ENCODE data around the gene RIPK4. TPM values are rescaled to one million over a fixed set of nuclear protein-coding genes. Genes with fewer than 3 reads are reported as not detected.

The RIPK4 gene
- total and polyA plus RNA-seq, 4 donors: 4.7 to 22.6 (median 8.5) TPM

- no peak for TF ChIP-seq ZBTB33 (IDR thresholded peaks at IDR 0.05)
Measured at GRCh38 chr21:41740604-41741252, 26.1 kb downstream of the RIPK4 start (continued).

DNA sequence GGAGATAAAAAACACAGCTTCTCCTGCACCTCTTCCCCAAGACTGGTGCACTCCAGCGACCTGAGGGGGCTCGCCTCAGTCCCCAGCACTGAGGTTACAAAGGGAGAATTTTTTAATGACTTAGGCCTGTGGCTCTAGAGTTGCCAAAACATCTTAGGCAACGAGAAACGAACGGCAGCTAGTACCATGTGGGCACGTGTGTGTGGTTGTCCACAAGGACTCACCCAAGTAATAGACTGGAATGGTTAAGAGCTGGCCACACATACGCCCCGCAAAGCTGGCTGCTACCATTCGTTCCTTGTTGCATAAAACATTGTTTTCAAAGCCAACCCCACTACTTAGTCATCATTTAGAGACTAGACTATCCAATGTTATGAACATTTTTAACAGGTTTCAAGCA, 26.9 kb downstream of the RIPK4 start:
- DNase-seq (ENCODE audit: low spot score): no peak
- TF ChIP-seq GABPA (IDR thresholded peaks at IDR 0.05 in 1 of 2, conservative IDR thresholded peaks at IDR 0.05 in 1 of 2) (no peak), TAF1 (conservative IDR thresholded peaks at IDR 0.05) (no peak), CTCF (IDR thresholded peaks at IDR 0.05; ENCODE audit: low read depth, low read length, missing input control) (no peak), FOXA1 (IDR thresholded peaks at IDR 0.05) (no peak), SP1 (IDR thresholded peaks at IDR 0.05) (no peak), RXRA (IDR thresholded peaks at IDR 0.05) (no peak), RAD21 (IDR thresholded peaks at IDR 0.05) (no peak), EGR1 (IDR thresholded peaks at IDR 0.05; ENCODE audit: low read depth in 2 of 2) (no peak), HNF4A (conservative IDR thresholded peaks at IDR 0.05) (no peak)
- TF ChIP-seq, protein P1, sequence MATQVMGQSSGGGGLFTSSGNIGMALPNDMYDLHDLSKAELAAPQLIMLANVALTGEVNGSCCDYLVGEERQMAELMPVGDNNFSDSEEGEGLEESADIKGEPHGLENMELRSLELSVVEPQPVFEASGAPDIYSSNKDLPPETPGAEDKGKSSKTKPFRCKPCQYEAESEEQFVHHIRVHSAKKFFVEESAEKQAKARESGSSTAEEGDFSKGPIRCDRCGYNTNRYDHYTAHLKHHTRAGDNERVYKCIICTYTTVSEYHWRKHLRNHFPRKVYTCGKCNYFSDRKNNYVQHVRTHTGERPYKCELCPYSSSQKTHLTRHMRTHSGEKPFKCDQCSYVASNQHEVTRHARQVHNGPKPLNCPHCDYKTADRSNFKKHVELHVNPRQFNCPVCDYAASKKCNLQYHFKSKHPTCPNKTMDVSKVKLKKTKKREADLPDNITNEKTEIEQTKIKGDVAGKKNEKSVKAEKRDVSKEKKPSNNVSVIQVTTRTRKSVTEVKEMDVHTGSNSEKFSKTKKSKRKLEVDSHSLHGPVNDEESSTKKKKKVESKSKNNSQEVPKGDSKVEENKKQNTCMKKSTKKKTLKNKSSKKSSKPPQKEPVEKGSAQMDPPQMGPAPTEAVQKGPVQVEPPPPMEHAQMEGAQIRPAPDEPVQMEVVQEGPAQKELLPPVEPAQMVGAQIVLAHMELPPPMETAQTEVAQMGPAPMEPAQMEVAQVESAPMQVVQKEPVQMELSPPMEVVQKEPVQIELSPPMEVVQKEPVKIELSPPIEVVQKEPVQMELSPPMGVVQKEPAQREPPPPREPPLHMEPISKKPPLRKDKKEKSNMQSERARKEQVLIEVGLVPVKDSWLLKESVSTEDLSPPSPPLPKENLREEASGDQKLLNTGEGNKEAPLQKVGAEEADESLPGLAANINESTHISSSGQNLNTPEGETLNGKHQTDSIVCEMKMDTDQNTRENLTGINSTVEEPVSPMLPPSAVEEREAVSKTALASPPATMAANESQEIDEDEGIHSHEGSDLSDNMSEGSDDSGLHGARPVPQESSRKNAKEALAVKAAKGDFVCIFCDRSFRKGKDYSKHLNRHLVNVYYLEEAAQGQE (IDR thresholded peaks at IDR 0.05): no peak
- Histone ChIP-seq H3K27ac (ENCODE audit: low read depth in 1 of 2, low read length in 2 of 2) (no peak overlapping the region), H3K9ac (ENCODE audit: low read depth in 1 of 2, low read length in 2 of 2) (no peak overlapping the region), H3K9me3 (ENCODE audit: control insufficient read depth in 4 of 4, low read length in 3 of 4) (peaks cover 0 to 6% (median under 1%) of the 10 kb centered on the region in 4 donors), H3K4me3 (ENCODE audit: low read depth in 1 of 3, low read length in 3 of 3) (no peak overlapping the region), H3K27me3 (ENCODE audit: control insufficient read depth in 4 of 4, insufficient read depth in 4 of 4, low read length in 3 of 4) (no peaks in the 10 kb centered on the region), H3K4me1 (ENCODE audit: control insufficient read depth in 4 of 4, insufficient read depth in 4 of 4, low read length in 3 of 4) (no peaks in the 10 kb centered on the region), H3K36me3 (ENCODE audit: control insufficient read depth in 4 of 4, insufficient read depth in 3 of 4, low read depth in 1 of 4, low read length in 3 of 4) (peaks cover 20 to 65% (median 38%) of the 10 kb centered on the region in 4 donors)
- WGBS: 92% methylated on average over 9 of the region's 9 CpGs

- peaks cover 0 to 6% (median under 1%) of the 10 kb centered on the region in 4 donors for H3K9me3 ChIP-seq (ENCODE audit: control insufficient read depth in 4 of 4, low read length in 3 of 4)
- WGBS: 95% methylated on average over 12 of the region's 12 CpGs
- TF ChIP-seq ATF3 (IDR thresholded peaks at IDR 0.05) (no peak), MAX (IDR thresholded peaks at IDR 0.05) (no peak), FOXA2 (IDR thresholded peaks at IDR 0.05) (no peak), TAF1 (conservative IDR thresholded peaks at IDR 0.05) (no peak), ZBTB33 (IDR thresholded peaks at IDR 0.05) (no peak)
- TF ChIP-seq, protein P1 (IDR thresholded peaks at IDR 0.05): no peak
- no peak overlapping the region for H3K27ac ChIP-seq (ENCODE audit: low read depth in 1 of 2, low read length in 2 of 2)
- peaks cover 14 to 55% (median 33%) of the 10 kb centered on the region in 4 donors for H3K36me3 ChIP-seq (ENCODE audit: control insufficient read depth in 4 of 4, insufficient read depth in 3 of 4, low read depth in 1 of 4, low read length in 3 of 4)
- no peak for DNase-seq (ENCODE audit: low spot score)
- H3K4me1 ChIP-seq (ENCODE audit: control insufficient read depth in 4 of 4, insufficient read depth in 4 of 4, low read length in 3 of 4): no peaks in the 10 kb centered on the region
- no peak overlapping the region for H3K9ac ChIP-seq (ENCODE audit: low read depth in 1 of 2, low read length in 2 of 2)
- H3K27me3 ChIP-seq (ENCODE audit: control insufficient read depth in 4 of 4, insufficient read depth in 4 of 4, low read length in 3 of 4): no peaks in the 10 kb centered on the region
- H3K4me3 ChIP-seq (ENCODE audit: low read depth in 1 of 3, low read length in 3 of 3): no peak overlapping the region
Measured at GRCh38 chr21:41739011-41739410, 27.8 kb downstream of the RIPK4 start.
